AG09309 (cell line): ENCODE measurements around the gene HNRNPC.

Experiments
- DNase-seq: peaks from one replicate; pipeline ENCODE4 v3.0.0-alpha.2; 2010; ENCODE audit warnings: low read depth
- H3K4me3 ChIP-seq: 2 replicates; pipeline ENCODE4 v1.5.1; 2011; ENCODE audit warnings: mild to moderate bottlenecking, low read depth, low read length, moderate library complexity; ENCODE audit not compliant: control insufficient read depth
- TF ChIP-seq, protein P1 (sequence below): IDR thresholded peaks from 2 replicates; pipeline ENCODE4 v1.5.1; 2011; ENCODE audit warnings: mild to moderate bottlenecking, low read depth, low read length, inconsistent platforms; ENCODE audit not compliant: insufficient read depth, control insufficient read depth; ENCODE audit errors: missing control alignments

HNRNPC gene

DNA sequence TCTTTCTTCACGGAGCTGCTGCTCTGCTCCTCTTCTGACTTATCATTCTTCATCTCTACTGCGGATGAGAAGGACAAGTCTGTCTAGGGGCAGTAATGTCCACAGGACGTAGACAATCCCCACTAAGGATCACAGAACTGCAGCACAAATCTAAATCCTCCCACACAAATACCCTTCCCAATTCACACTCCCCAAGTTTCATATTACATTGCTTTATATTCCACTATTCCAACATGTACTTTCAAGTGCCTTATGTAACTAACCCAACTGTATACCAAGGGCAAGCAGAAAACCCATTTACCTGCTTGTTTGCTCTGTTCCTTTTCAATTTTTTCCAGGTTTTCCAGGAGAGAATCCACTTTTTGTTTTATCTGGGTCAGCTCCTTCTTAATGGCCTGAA, 57.7 kb downstream of the HNRNPC start:
- TF ChIP-seq, protein P1, sequence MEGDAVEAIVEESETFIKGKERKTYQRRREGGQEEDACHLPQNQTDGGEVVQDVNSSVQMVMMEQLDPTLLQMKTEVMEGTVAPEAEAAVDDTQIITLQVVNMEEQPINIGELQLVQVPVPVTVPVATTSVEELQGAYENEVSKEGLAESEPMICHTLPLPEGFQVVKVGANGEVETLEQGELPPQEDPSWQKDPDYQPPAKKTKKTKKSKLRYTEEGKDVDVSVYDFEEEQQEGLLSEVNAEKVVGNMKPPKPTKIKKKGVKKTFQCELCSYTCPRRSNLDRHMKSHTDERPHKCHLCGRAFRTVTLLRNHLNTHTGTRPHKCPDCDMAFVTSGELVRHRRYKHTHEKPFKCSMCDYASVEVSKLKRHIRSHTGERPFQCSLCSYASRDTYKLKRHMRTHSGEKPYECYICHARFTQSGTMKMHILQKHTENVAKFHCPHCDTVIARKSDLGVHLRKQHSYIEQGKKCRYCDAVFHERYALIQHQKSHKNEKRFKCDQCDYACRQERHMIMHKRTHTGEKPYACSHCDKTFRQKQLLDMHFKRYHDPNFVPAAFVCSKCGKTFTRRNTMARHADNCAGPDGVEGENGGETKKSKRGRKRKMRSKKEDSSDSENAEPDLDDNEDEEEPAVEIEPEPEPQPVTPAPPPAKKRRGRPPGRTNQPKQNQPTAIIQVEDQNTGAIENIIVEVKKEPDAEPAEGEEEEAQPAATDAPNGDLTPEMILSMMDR: no peak
- no peak for DNase-seq
- H3K4me3 ChIP-seq: no peak overlapping the region

DNA sequence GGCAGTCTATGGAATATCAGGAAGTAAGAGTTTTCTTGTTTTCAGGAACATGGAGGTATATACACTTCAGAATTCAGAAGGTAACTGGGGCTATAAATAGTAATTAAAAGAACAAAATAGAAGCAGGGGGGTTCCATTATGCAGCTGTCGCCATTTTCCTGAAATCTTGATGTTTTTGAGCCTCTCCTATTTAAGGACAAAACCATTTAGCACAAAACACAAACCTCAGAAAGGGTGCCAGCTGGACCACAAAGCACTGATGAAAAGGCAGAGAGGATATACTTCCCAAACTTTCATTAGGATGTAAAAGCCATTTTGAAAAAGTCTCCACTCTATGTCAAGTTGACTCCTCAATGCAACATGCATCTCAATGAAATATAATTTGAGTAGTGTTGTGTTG, 59.2 kb downstream of the HNRNPC start:
- no peak for DNase-seq
- TF ChIP-seq, protein P1: no peak
- H3K4me3 ChIP-seq: no peak overlapping the region

DNA sequence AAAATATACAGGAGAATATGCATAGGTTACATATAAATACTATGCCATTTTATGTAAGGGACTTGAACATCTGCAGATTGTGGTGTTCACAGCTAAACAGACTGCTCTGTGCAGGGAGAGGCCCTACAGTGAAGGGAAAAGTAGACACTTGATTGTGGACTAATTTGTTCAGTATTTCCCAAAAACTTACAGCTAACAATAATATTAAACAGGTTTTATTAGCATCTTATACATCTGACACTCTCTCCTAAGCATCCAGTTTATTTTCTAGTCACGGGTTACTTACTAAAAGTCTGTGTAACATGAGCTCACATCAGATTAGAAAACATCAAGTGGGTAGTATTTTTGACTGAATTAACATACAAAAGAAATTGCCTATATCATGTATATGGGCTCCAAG, 60.1 kb downstream of the HNRNPC start:
- TF ChIP-seq, protein P1: no peak
- no peak for DNase-seq
- H3K4me3 ChIP-seq: no peak overlapping the region

DNA sequence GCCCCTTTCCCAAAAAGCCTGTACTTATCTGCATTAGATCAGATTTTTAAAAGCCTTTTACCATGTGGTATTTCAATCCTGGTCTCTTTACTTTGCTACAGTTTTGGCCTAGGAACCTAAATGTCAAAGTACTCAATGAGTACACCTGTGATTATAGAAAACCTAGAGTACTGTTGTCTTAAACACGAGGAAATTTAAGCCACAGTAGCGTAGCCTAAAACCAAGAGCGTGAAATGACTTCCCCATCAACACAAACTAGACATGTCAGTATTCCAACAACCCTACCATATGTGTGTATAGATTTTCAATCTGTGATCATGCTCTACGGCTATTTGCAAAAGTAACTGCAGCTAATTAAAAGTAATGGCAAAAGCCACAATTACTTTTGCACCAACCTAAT, 60.7 kb downstream of the HNRNPC start:
- no peak for DNase-seq
- TF ChIP-seq, protein P1: no peak
- H3K4me3 ChIP-seq: no peak overlapping the region

DNA sequence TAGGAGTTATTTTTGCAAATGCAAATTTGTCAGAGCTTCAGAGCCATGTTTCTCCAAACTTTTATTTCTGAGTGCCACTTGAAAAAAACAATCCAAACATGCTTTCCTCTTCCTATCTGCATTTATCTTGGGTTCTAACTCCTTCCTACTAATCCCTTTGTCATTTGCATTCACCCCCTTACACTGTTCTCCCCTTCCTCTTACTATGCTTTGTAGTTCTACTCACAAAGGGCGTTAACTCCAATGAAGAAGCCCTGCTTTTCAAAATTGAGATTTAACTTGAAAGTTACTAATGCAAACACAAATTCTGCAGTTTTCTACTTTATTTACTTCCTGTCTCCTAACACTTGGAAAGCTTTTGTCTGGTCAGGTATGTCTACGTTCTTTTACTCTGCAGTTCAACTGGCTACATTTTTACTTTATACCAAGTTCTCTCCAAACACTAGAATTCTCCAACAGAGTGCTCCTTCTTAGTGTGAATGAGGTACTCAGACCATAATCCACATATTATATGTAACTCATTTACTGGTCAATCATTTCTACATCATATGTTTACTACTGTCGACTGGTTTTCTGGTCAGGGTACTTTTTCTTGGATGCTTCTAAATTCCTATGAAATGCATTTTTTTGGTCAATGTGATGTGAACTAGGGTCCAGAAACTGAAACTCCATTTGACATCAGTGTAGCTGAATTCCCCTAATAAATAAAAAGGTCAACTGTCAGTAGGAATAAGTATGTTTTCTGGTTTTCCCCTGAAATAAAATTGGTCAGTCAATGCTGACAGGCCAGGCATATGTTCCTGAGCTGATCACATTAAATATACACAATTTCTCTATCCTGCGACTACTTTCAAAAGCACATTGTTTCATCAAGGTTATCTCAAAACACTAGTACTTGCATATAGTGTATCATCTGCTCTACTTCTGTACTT, 62.2 kb downstream of the HNRNPC start:
- TF ChIP-seq, protein P1: no peak
- H3K4me3 ChIP-seq: no peak overlapping the region
- no peak for DNase-seq

DNA sequence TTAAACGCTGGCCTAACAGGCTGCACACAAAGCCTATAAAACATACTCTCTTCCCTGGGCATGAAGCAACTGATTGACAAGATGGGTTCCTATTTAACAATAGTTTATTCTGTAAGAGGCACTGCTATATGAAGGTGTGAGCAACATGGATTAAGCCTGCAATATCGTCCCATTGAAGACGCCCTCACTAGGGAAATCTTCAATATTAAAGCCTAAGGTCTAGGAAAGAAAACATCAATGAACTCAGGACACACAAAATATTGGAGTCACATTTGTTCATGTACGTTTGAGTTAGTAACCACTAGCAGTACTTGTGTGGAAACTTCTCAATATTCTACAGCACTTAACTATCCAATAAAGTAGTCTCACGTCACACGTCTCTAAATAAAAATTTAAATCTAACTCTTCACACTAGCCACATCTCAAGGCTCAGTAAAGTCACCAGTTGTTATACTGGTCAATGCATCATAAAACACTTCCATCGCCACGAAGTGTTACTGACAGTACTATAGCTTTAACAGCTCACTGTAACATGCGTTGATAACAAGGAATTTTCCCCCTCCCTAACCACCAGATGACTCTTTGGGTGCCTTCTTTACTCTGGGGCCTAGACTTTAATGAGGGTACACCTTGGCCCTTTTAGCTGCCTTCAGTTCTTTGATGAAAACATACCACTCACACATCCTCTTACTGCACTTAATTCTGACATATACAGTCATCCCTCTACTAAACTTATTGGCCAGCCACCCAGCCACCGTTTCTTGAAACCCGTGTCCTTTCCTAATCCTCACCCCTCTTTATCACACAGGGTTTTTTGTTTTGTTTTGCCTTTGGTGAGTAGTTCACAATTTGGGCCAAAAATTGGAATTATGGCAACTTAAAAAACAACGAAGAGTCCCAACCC, 63.3 kb downstream of the HNRNPC start:
- TF ChIP-seq, protein P1: no peak
- no peak for DNase-seq
- H3K4me3 ChIP-seq: no peak overlapping the region
